ENCODE measurements around the gene CUX1. TPM values are rescaled to one million over a fixed set of nuclear protein-coding genes. Genes with fewer than 3 reads are reported as not detected.

Gene CUX1
- total and polyA plus RNA-seq, 4 donors, result 40.5 to 138 (median 69.1) TPM

GRCh38 chr7:101782476-101782875, 35.0 kb upstream of the CUX1 start:
- 95 to 97% methylated on average over 3 of the region's 3 CpGs for WGBS, 2 donors

GRCh38 chr7:101782896-101783295, 34.5 kb upstream of the CUX1 start:
- Histone ChIP-seq H3K27me3 (ENCODE audit: control insufficient read depth in 3 of 3, insufficient read depth in 3 of 3, low read length in 2 of 3) (no peaks in the 10 kb centered on the region), H3K4me1 (ENCODE audit: control insufficient read depth in 5 of 5, insufficient read depth in 5 of 5, low read length in 5 of 5) (peaks cover 0 to 7% (median 5%) of the 10 kb centered on the region in 5 donors), H3K9me3 (ENCODE audit: control insufficient read depth in 4 of 4, insufficient read depth in 3 of 4, low read length in 3 of 4) (no peaks in the 10 kb centered on the region), H3K36me3 (ENCODE audit: control insufficient read depth in 4 of 4, insufficient read depth in 4 of 4, low read length in 4 of 4) (no peaks in the 10 kb centered on the region), H3K9ac (ENCODE audit: insufficient read depth in 1 of 2, low read length in 2 of 2) (no peak overlapping the region), H3K27ac (ENCODE audit: low read depth in 1 of 2, low read length in 1 of 2) (no peak overlapping the region), H3K4me3 (no peak overlapping the region)
- TF ChIP-seq CTCF (IDR thresholded peaks at IDR 0.05; ENCODE audit: control extremely low read depth, extremely low read depth), result no peak
- ATAC-seq (ENCODE audit: insufficient read depth, low FRiP score), result no peak
- no peak for DNase-seq
- 88 to 94% methylated on average over 3 of the region's 3 CpGs for WGBS, 2 donors

More at GRCh38 chr7:101782476-101782875, 35.0 kb upstream of the CUX1 start:
- no peak overlapping the region for H3K27ac ChIP-seq (ENCODE audit: low read depth in 1 of 2, low read length in 1 of 2)
- no peak overlapping the region for H3K4me3 ChIP-seq
- H3K27me3 ChIP-seq (ENCODE audit: control insufficient read depth in 3 of 3, insufficient read depth in 3 of 3, low read length in 2 of 3), result no peaks in the 10 kb centered on the region
- ATAC-seq (ENCODE audit: insufficient read depth, low FRiP score), result no peak
- no peak overlapping the region for H3K9ac ChIP-seq (ENCODE audit: insufficient read depth in 1 of 2, low read length in 2 of 2)
- no peak for TF ChIP-seq CTCF (IDR thresholded peaks at IDR 0.05; ENCODE audit: control extremely low read depth, extremely low read depth)
- H3K4me1 ChIP-seq (ENCODE audit: control insufficient read depth in 5 of 5, insufficient read depth in 5 of 5, low read length in 5 of 5), result peaks cover 0 to 7% (median 5%) of the 10 kb centered on the region in 5 donors
- no peak for DNase-seq
- H3K9me3 ChIP-seq (ENCODE audit: control insufficient read depth in 4 of 4, insufficient read depth in 3 of 4, low read length in 3 of 4), result no peaks in the 10 kb centered on the region
- H3K36me3 ChIP-seq (ENCODE audit: control insufficient read depth in 4 of 4, insufficient read depth in 4 of 4, low read length in 4 of 4), result no peaks in the 10 kb centered on the region

GRCh38 chr7:101783381-101784181, 33.8 kb upstream of the CUX1 start:
- Histone ChIP-seq H3K27me3 (ENCODE audit: control insufficient read depth in 3 of 3, insufficient read depth in 3 of 3, low read length in 2 of 3) (no peaks in the 10 kb centered on the region), H3K36me3 (ENCODE audit: control insufficient read depth in 4 of 4, insufficient read depth in 4 of 4, low read length in 4 of 4) (no peaks in the 10 kb centered on the region), H3K4me1 (ENCODE audit: control insufficient read depth in 5 of 5, insufficient read depth in 5 of 5, low read length in 5 of 5) (peaks cover 0 to 7% (median 5%) of the 10 kb centered on the region in 5 donors), H3K9ac (ENCODE audit: insufficient read depth in 1 of 2, low read length in 2 of 2) (no peak overlapping the region), H3K9me3 (ENCODE audit: control insufficient read depth in 4 of 4, insufficient read depth in 3 of 4, low read length in 3 of 4) (peaks cover 0 to 2% (median 0%) of the 10 kb centered on the region in 4 donors), H3K27ac (ENCODE audit: low read depth in 1 of 2, low read length in 1 of 2) (no peak overlapping the region), H3K4me3 (no peak overlapping the region)
- TF ChIP-seq CTCF (IDR thresholded peaks at IDR 0.05; ENCODE audit: control extremely low read depth, extremely low read depth), result no peak
- WGBS, 2 donors, result 60 to 75% methylated on average over 10 of the region's 10 CpGs
- DNase-seq, result no peak
- ATAC-seq (ENCODE audit: insufficient read depth, low FRiP score), result no peak
